Hepatocyte (in vitro differentiated cells): ENCODE results near the gene TMBIM1. TPM values are rescaled to one million over a fixed set of nuclear protein-coding genes. Genes with fewer than 3 reads are reported as not detected.

Source experiments
- DNase-seq: peaks from one replicate; pipeline ENCODE4 v3.0.0-alpha.2; 2016; ENCODE audit warnings: low spot score
- H2AFZ ChIP-seq: fragments of 200-600 bp; sonication (generic); 2 replicates; pipeline ENCODE4 v1.6.0; 2016; ENCODE audit warnings: antibody characterized with exemption, mild to moderate bottlenecking
- H3K27ac ChIP-seq: fragments of 200-600 bp; sonication (generic); 2 replicates; pipeline ENCODE4 v1.5.1; 2016; ENCODE audit warnings: mild to moderate bottlenecking
- H3K27me3 ChIP-seq: fragments of 200-600 bp; sonication (generic); 2 replicates; pipeline ENCODE4 v1.6.1; 2016
- H3K36me3 ChIP-seq: fragments of 200-600 bp; sonication (generic); replicated peaks from 2 replicates; pipeline ENCODE4 v1.5.1; 2016; ENCODE audit warnings: low read depth; ENCODE audit not compliant: insufficient read depth
- H3K4me1 ChIP-seq: fragments of 200-600 bp; sonication (generic); 2 replicates; pipeline ENCODE4 v1.5.1; 2016; ENCODE audit warnings: mild to moderate bottlenecking, moderate library complexity; ENCODE audit not compliant: insufficient read depth
- H3K4me2 ChIP-seq: fragments of 200-600 bp; sonication (generic); 2 replicates; pipeline ENCODE4 v1.6.0; 2016
- H3K4me3 ChIP-seq: fragments of 200-600 bp; sonication (generic); 2 replicates; pipeline ENCODE4 v1.5.1; 2016; ENCODE audit warnings: mild to moderate bottlenecking
- H3K79me2 ChIP-seq: fragments of 200-600 bp; sonication (generic); 2 replicates; pipeline ENCODE4 v1.6.0; 2017; ENCODE audit warnings: mild to moderate bottlenecking
- H3K9me2 ChIP-seq: fragments of 200-600 bp; sonication (generic); replicated peaks from 2 replicates; pipeline ENCODE4 v1.6.0; 2017; ENCODE audit warnings: mild to moderate bottlenecking; ENCODE audit not compliant: insufficient read depth
- H3K9me3 ChIP-seq: fragments of 200-600 bp; sonication (generic); 2 replicates; pipeline ENCODE4 v1.5.1; 2016; ENCODE audit warnings: low read depth, mild to moderate bottlenecking
- H4K20me1 ChIP-seq: fragments of 200-600 bp; sonication (generic); 2 replicates; pipeline ENCODE4 v1.6.0; 2016; ENCODE audit warnings: mild to moderate bottlenecking; ENCODE audit not compliant: insufficient read depth, poor library complexity, severe bottlenecking
- EZH2 ChIP-seq: fragments of 200-600 bp; sonication (generic); IDR thresholded peaks from 2 replicates; pipeline ENCODE4 v1.6.1; 2016; ENCODE audit warnings: antibody characterized with exemption, mild to moderate bottlenecking, borderline replicate concordance
- EZH2phosphoT487 ChIP-seq: fragments of 200-600 bp; sonication (generic); IDR thresholded peaks from one replicate; pipeline ENCODE4 v1.6.1; 2018; ENCODE audit warnings: antibody characterized with exemption, mild to moderate bottlenecking, low read depth, moderate library complexity; ENCODE audit not compliant: unreplicated experiment, severe bottlenecking
- WGBS: methylation state at CpG from one replicate; pipeline ENCODE4 v1.1.6; 2016; ENCODE audit warnings: low lambda C conversion rate; ENCODE audit errors: missing lambda C conversion rate; 5-methylcytosine and 5-hydroxymethylcytosine counted together
- polyA plus RNA-seq: library from polyadenylated mRNA; unstranded; fragments of >200 nt; fragmentation: Nextera tagmentation; extraction: Ambion mirVana; gene quantifications from 2 replicates; pipeline ENCODE4 v1.2.1, GENCODE V29; 2016
- total RNA-seq: library from RNA; depleted of rRNA; stranded (reverse); fragments of >200 nt; gene quantifications from 2 replicates; pipeline ENCODE4 v1.2.3, GENCODE V29; 2014
- TF ChIP-seq, protein P1 (sequence below): fragments of 200-600 bp; sonication (generic); IDR thresholded peaks from 2 replicates; pipeline ENCODE4 v1.5.1; 2016; ENCODE audit warnings: antibody characterized with exemption, mild to moderate bottlenecking; ENCODE audit not compliant: poor library complexity

TMBIM1 gene
- total and polyA plus RNA-seq, 2 experiments from 2014 or later, result 224 to 302 TPM

- no peaks in the 10 kb centered on the region for H3K79me2 ChIP-seq
- H2AFZ ChIP-seq, result no peak overlapping the region
- H3K9me2 ChIP-seq, result no peaks in the 10 kb centered on the region
- no peak overlapping the region for H3K4me3 ChIP-seq
- H3K27ac ChIP-seq, result no peak overlapping the region
- no peak for TF ChIP-seq EZH2
- TF ChIP-seq, protein P1, sequence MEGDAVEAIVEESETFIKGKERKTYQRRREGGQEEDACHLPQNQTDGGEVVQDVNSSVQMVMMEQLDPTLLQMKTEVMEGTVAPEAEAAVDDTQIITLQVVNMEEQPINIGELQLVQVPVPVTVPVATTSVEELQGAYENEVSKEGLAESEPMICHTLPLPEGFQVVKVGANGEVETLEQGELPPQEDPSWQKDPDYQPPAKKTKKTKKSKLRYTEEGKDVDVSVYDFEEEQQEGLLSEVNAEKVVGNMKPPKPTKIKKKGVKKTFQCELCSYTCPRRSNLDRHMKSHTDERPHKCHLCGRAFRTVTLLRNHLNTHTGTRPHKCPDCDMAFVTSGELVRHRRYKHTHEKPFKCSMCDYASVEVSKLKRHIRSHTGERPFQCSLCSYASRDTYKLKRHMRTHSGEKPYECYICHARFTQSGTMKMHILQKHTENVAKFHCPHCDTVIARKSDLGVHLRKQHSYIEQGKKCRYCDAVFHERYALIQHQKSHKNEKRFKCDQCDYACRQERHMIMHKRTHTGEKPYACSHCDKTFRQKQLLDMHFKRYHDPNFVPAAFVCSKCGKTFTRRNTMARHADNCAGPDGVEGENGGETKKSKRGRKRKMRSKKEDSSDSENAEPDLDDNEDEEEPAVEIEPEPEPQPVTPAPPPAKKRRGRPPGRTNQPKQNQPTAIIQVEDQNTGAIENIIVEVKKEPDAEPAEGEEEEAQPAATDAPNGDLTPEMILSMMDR, result no peak
- no peak for TF ChIP-seq EZH2phosphoT487
- DNase-seq, result no peak
- no peak overlapping the region for H3K4me2 ChIP-seq
- H3K9me3 ChIP-seq, result no peaks in the 10 kb centered on the region
- H3K4me1 ChIP-seq, result peaks cover 15% of the 10 kb centered on the region
- 76% methylated on average over 9 of the region's 9 CpGs for WGBS
- H4K20me1 ChIP-seq, result no peaks in the 10 kb centered on the region
- no peaks in the 10 kb centered on the region for H3K36me3 ChIP-seq
- H3K27me3 ChIP-seq, result no peaks in the 10 kb centered on the region
Measured at GRCh38 chr2:218306184-218306920, 14.0 kb upstream of the TMBIM1 start.

DNA sequence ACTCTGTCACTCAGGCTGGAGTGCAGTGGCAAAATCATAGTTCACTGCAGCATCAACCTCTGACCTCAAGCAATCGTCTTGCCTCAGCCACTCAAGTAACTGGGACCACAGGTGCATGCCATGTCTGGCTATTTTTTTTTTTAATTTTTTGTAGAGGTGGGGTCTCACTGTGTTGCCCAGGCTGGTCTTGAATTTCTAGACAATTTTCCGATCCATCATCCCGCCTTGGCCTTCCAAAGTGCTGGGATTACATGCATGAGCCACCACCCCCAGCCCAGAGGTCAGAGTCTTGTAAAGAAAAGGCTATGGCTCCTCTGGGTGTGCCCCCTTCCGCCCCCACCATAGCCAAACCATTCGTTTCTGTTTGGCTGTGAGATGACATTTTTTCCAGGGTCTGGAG is 13.1 kb upstream of the TMBIM1 start:
- Histone ChIP-seq H3K36me3 (no peaks in the 10 kb centered on the region), H3K27me3 (no peaks in the 10 kb centered on the region), H3K27ac (no peak overlapping the region), H3K4me2 (no peak overlapping the region), H3K4me3 (no peak overlapping the region), H2AFZ (no peak overlapping the region), H3K79me2 (no peaks in the 10 kb centered on the region), H3K9me2 (no peaks in the 10 kb centered on the region), H3K4me1 (peaks cover 6% of the 10 kb centered on the region), H3K9me3 (no peaks in the 10 kb centered on the region), H4K20me1 (no peaks in the 10 kb centered on the region)
- no peak for DNase-seq
- no peak for TF ChIP-seq EZH2phosphoT487
- no peak for TF ChIP-seq EZH2
- TF ChIP-seq, protein P1, result no peak
- WGBS, result 83% methylated on average over 5 of the region's 5 CpGs

- H3K9me3 ChIP-seq, result no peaks in the 10 kb centered on the region
Measured at GRCh38 chr2:218301176-218301819, 9.0 kb upstream of the TMBIM1 start.

More at GRCh38 chr2:218301176-218301819, 9.0 kb upstream of the TMBIM1 start:
- no peak for TF ChIP-seq EZH2
- TF ChIP-seq, protein P1, result peak; percentile 97
- DNase-seq, result peak; percentile 94
- Histone ChIP-seq H3K4me3 (no peak overlapping the region), H3K4me2 (no peak overlapping the region), H3K27me3 (no peaks in the 10 kb centered on the region), H4K20me1 (no peaks in the 10 kb centered on the region), H2AFZ (no peak overlapping the region), H3K27ac (no peak overlapping the region), H3K36me3 (no peaks in the 10 kb centered on the region), H3K9me2 (no peaks in the 10 kb centered on the region), H3K4me1 (no peaks in the 10 kb centered on the region), H3K79me2 (no peaks in the 10 kb centered on the region)
- 9% methylated on average over 9 of the region's 9 CpGs for WGBS
